Measurements from ENCODE around the gene PDE4A.
A peak's percentile ranks its signal among the peaks of the same experiment; 100 is the strongest.

The PDE4A gene

DNA sequence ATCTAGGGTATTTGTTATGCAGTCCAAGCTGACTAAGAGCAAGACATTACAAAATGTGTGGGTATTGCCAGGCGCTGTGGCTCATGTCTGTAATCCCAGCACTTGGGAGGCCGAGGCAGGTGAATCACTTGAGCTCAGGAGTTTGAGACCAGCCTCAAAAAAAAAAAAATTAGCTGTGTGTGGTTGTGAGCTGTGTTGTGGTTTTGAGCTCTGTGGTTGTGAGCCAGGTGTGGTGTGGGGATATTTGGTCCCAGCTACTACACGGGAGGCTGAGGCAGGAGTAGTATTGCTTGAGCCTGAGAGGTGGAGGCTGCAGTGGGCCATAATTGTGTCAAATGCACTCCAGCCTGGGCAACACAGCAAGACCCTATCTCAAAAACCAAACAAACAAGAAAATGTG is 88.4 kb downstream of the PDE4A start:
- TF ChIP-seq, protein P1, sequence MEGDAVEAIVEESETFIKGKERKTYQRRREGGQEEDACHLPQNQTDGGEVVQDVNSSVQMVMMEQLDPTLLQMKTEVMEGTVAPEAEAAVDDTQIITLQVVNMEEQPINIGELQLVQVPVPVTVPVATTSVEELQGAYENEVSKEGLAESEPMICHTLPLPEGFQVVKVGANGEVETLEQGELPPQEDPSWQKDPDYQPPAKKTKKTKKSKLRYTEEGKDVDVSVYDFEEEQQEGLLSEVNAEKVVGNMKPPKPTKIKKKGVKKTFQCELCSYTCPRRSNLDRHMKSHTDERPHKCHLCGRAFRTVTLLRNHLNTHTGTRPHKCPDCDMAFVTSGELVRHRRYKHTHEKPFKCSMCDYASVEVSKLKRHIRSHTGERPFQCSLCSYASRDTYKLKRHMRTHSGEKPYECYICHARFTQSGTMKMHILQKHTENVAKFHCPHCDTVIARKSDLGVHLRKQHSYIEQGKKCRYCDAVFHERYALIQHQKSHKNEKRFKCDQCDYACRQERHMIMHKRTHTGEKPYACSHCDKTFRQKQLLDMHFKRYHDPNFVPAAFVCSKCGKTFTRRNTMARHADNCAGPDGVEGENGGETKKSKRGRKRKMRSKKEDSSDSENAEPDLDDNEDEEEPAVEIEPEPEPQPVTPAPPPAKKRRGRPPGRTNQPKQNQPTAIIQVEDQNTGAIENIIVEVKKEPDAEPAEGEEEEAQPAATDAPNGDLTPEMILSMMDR (IDR thresholded peaks at IDR 0.05), result no peak

DNA sequence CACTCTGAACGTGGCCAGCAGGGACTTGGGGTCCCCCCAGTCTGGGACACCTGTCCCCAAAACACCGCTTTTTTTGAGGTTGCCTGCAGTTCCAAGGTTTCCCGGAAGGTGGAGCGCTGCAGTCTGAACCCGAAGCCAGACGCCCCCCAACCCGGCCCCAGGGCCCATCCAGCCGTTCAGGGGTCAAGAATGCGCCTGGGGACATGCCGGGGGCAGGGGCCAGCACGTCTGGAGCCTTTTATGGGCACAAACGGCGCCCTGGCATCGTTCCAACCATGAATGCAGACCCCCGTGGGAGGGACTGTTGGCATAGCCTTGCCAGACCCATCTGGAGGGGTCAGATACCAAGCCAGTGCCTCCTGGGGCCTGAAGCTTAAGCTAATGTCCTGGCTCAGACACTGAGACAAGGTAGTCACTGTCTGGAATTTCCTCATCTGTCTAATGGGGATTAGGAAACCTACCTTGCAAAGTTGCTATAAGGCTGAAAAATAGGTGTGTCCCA is 90.0 kb downstream of the PDE4A start:
- TF ChIP-seq, protein P1 (IDR thresholded peaks at IDR 0.05), result peak; percentile 44

DNA sequence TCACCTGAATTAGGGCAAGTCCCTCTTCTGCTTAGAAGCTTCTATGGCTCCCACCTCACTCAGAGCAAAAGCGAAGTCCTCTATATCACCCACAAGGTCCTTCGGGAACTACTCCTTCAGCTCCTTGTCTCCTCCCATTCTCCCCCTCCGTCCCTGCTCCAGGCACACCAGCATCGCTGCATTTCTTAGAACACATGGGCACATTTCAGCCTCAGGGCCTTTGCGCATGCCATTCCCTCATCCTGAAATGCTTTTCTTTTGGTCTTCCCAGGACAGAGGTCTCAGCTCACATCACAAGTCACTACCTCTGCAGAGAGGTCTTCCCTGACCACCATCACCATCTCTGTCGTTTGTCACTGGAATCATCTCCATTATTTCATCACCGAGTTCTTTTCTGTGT is 92.9 kb downstream of the PDE4A start:
- TF ChIP-seq, protein P1 (IDR thresholded peaks at IDR 0.05), result no peak

DNA sequence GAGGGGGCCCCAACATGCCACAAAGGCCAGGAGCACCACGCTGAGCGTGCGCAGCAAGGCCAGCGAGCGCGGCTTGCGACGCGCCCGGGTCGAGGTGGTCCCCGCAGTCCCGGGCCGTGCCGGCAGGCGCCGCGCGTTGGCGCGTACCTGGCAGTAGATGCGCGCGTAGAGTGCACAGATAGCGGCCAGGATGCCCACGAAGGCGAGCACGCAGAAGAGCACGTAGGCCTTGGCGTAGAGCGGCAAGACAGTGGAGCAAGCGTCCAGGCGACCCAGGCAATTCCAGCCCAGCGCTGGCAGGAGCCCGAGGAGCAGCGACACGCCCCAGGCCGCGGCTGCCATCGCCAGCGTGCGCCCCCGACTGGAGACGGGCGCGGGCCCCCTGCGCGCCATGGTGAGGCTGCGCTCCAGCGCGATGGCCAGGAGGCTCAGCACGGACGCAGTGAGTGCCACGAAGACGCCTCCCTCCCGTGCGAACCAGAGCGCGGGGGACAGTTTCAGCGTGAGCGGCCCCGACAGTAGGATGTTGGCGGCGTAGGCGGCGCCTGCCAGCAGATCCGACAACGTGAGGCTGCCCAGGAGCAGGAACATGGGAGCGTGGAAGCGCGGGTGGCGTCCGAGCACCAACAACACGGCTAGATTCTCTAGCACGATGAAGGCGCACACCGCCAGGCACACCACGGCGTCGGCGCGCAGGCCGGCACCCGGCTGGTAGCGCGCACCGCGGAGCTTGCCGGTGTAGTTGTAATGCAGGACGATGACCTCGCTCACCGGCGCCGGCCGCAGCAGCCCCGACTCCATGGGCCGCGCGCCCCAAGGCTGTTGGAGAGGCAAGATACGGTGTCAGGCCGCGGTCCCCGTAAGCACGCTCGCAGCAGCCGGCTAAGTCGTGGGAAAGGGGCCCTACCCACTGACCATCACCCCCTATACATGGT is 94.1 kb downstream of the PDE4A start:
- TF ChIP-seq, protein P1 (IDR thresholded peaks at IDR 0.05), result no peak

DNA sequence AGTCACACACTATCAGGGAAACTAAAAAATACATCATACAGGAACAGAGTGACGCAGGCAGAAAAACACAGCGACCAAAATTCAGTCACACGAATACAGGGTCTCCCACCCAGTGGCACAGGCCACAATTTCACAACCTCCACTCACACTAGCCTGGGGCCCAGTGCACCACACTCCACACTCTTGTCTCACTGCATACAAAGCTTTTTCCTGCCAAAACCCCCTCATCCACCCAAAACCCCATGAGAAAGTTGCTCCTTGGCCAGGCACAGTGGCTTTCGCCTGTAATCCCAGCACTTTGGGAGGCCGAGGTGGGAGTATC is 95.7 kb downstream of the PDE4A start:
- TF ChIP-seq, protein P1 (IDR thresholded peaks at IDR 0.05), result no peak

DNA sequence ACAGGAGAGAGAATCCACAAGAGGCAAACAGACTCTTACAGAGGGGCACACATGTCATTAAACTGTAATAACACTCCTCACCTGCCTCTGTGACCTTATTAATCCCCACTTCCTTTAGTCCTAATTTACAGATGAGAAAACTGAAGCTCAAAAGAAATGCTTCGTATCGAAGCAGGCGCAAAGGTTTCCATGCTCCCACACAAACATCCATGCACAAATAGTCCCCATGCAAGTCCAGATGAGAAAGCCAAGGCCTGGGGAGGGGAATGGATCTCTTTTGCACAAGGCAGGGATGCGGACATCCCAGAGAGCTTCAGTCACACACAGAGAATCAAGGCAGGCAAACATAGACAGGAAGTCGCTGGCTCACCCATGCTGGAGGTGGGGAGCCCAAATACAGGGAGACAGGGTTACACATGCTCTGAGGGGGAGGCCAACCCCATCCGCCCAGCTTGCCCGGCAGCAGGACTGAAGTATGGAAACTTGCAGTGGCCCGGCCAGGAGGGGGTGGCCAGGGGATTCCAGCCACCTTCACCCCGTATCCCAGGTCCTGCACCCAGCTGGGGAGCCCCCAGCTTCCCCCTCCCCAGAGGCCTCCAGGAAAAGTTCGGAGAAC is 96.4 kb downstream of the PDE4A start:
- TF ChIP-seq, protein P1 (IDR thresholded peaks at IDR 0.05), result no peak

DNA sequence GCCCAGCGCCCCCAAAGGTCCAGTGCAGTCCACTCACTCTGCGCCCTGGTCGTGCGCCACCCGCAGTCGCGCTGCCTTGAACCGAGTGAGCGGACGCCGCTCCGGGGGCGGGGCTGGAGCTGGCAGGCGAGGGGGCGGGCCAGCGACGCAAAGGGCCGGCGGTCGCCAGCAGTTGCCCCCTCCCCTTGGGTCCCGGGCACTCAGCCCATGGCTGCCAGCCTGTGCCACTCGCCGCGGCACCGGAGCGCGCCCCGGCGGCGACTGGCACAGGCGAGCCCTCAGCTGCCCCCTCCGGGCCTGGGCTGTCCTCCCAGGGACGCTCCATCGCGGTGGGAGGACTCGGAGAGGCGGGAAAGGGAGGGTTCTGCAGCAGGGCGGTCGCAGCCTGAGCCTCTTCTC is 97.0 kb downstream of the PDE4A start, which contains the start of gene S1PR5:
Gene S1PR5, minus strand, starts transcription at position 87 of the 399 bp plus-strand sequence. CDS start 2,436 bp downstream, outside the sequence.
- TF ChIP-seq, protein P1 (IDR thresholded peaks at IDR 0.05), result no peak
